Dedifferentiated amniotic fluid mesenchymal stem cell (primary cell): Measurements from ENCODE around the gene VARS1.
"Not testable (repeated sequence)": the region's sequence is repeated elsewhere in the genome, so short reads cannot be mapped to it uniquely, and the experiment has no call there.

Experiments used
- DNase-seq: peaks from one replicate; pipeline ENCODE4 v3.0.0-alpha.2; 2016; ENCODE audit errors: extremely low spot score

Gene VARS1

GRCh38 chr6:31795616-31796298 is at the start of gene VARS1:
VARS1 (minus strand) TSS chr6:31795752; CDS start chr6:31795217, 535 bp downstream.
- DNase-seq, result peak; percentile 79

- DNase-seq, result no peak
Measured at GRCh38 chr6:31844507-31844906, 49.0 kb upstream of the VARS1 start.

- DNase-seq, result no peak
Measured at GRCh38 chr6:31842053-31842452, 46.5 kb upstream of the VARS1 start.

- not testable (repeated sequence) for DNase-seq
Measured at GRCh38 chr6:31839779-31840126, 44.2 kb upstream of the VARS1 start.

GRCh38 chr6:31838968-31839367 is 43.4 kb upstream of the VARS1 start:
- DNase-seq, result no peak

- DNase-seq, result not testable (repeated sequence)
Measured at GRCh38 chr6:31838114-31838553, 42.6 kb upstream of the VARS1 start.

- DNase-seq, result no peak
Measured at GRCh38 chr6:31837369-31838113, 42.0 kb upstream of the VARS1 start.

GRCh38 chr6:31836474-31837368 is 41.2 kb upstream of the VARS1 start:
- DNase-seq, result peak; percentile 49

GRCh38 chr6:31836047-31836473 is 40.5 kb upstream of the VARS1 start:
- no peak for DNase-seq

- DNase-seq, result peak; percentile 72
Measured at GRCh38 chr6:31834367-31835250, 39.1 kb upstream of the VARS1 start.

- DNase-seq, result no peak
Measured at GRCh38 chr6:31831350-31832215, 36.0 kb upstream of the VARS1 start.

- no peak for DNase-seq
Measured at GRCh38 chr6:31830886-31831335, 35.4 kb upstream of the VARS1 start.

- DNase-seq, result peak; percentile 54
Measured at GRCh38 chr6:31829633-31830283, 34.2 kb upstream of the VARS1 start.

GRCh38 chr6:31827286-31828079 is 31.9 kb upstream of the VARS1 start, which contains the start of gene HSPA1B:
HSPA1B (plus strand) TSS chr6:31827738; CDS start chr6:31827951, 213 bp downstream.
- peak; percentile 98 for DNase-seq

- peak; percentile 55 for DNase-seq
Measured at GRCh38 chr6:31826793-31827285, 31.3 kb upstream of the VARS1 start.

GRCh38 chr6:31825553-31825952 is 30.0 kb upstream of the VARS1 start:
- no peak for DNase-seq

- not testable (repeated sequence) for DNase-seq
Measured at GRCh38 chr6:31823592-31824196, 28.1 kb upstream of the VARS1 start.
